ENCODE measurements around the gene DLGAP1. TPM values are rescaled to one million over a fixed set of nuclear protein-coding genes. Genes with fewer than 3 reads are reported as not detected.

Gene DLGAP1
- total RNA-seq, 1 donor from 2014 or later = 5.3 TPM

DNA sequence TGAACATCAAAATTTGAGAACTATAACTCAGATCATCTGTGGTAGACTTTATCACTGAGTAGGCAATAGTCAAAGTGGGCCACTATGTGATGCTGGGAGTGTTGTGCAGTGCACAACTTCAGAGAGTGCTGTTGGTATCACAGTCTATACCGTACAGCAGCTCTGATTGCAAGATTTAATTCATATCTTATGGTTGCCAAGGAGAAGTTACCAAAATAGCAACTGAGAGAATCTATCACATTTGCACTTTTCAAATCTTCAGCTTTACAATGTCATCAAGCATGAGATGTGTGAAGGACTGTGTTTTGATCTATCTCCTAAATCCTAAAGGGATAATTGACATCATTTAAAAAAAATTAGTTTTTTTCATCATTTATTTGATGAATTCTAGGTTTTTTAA is 216.1 kb downstream of the DLGAP1 start:
- DNase-seq = no peak

DNA sequence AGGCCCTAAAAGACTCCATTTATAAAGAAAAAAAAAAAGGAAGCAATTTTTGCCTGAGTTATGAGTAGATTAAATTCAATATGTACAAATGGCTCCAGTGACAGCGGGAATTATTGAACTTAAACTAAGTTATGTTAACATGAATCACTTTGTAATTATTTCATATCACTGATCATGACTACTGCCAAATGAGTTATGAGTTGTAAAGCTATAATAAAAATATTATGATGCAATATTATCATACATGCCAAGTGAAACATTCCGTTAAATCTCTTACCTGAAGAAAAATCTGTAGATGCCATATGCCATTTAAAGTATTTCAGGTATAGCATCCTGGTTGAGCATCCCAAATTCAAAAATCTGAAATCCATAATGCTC is 217.5 kb downstream of the DLGAP1 start:
- DNase-seq = no peak

DNA sequence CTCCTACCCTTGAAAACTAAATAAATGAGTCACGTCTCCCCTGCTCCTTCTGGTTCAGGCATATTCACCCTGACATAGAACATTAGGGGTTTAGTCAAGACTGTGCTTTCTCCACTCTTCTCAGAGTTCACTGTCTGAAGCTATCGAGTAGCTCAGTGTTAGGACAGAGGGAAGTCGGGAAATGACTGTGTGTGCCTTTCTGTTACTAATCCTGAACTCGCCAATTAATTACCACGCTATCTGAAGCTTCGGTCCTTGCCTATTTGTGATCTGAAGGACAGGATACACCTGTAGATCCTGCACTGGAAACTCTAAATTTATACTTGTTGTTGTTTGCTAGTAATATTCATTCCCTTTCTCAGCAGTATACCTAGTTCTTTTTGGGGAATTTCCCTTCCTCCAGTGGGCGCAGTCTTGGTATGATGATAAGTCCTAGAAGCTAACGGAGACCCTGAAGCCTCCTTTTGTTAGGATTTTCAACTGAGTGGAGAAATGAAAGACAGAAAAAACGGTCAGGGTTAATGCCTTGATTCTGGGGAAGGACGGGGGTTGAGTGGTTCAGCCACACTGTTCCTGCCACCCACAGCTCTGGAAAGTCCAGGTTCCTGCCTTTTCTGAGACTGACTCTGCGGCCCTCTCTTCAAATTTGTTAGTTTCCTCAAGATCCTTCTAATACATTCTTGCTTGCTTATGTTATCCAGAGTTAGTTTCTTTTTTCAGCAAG is 218.0 kb downstream of the DLGAP1 start:
- no peak for DNase-seq

DNA sequence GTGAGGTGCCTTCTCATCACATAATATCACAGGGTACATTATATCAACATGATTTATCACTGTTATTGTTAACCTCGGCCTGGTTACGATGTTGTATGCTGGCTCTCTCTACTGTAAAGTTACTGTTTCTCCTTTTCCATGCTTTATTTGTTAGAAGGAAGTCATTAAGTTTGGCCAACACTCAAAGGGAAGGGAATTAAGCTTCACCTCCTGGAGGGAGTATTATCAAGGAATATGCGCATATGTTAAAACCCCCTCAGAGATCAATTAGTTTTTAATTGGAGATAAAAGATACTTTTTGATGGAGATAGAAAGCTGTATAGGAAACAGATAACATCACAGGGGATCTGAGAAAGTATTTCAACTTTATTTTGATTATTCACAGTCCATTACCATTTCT is 221.6 kb downstream of the DLGAP1 start:
- DNase-seq = no peak

DNA sequence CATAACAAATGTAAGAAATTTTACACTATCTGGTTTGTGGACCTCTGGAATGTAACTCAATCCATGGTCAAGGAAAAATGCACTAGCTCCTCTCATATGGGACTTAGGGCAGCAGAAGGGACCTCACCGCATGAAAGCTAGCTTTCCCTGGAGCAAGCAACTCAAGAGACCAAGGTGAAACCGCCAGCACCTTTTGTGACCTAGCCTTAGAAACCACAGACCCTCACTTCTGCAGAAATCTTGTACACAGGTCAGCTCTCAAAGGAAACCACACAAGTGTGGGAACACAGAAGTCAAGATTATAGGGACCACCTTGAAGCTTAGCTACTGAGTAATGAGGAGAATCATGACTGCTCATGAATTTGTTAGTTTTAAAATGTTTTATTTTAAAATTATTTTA is 222.5 kb downstream of the DLGAP1 start:
- DNase-seq = no peak

DNA sequence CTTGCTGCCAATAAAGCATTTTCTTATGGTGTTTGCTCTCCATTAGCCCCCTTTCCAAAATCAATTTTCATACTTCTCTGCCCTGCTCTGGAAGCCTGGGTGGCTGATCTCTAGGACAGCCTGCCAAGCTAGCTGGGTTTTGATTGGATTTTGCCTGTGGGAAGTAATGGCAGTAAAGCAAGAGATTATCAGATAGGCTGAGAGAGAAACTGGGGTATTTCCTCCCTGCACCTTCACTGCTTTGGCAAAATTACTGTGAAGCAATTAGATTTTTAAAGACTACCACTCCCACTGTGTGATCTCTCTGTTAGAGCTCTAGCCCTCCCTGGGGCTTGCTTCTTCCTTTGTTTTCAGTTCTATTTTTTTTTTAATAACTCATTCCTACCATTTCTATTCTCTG is 223.8 kb downstream of the DLGAP1 start:
- no peak for DNase-seq

DNA sequence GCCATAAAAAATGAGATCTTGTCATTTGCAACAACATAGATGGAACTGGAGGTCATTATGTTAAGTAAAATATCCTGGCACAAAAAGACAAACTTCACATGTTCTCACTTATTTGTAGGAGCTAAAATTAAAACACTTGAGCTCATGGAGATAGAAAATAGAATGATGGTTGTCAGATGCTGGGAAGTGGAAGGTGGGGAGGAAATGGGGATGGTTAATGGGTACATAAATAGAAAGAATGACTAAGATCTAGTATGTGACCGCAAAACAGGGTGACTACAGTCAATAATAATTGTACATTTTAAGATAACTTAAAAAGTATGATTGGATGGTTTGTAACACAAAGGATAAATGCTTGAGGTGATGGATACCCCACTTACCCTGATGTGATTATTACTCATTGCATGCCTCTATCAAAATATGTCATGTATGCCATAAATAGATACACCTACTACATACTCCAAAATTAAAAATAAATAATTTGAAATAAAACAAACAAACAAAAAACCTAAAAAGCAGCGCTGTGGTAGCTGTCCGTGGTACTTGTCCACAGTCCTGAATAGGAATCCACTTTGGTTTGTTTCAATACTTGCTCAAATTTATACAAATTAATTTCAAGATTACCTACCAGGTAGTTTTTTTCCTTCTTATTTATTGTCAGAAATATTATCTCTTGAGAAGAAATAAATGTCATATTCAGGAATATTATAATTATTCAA is 224.5 kb downstream of the DLGAP1 start:
- DNase-seq = no peak

DNA sequence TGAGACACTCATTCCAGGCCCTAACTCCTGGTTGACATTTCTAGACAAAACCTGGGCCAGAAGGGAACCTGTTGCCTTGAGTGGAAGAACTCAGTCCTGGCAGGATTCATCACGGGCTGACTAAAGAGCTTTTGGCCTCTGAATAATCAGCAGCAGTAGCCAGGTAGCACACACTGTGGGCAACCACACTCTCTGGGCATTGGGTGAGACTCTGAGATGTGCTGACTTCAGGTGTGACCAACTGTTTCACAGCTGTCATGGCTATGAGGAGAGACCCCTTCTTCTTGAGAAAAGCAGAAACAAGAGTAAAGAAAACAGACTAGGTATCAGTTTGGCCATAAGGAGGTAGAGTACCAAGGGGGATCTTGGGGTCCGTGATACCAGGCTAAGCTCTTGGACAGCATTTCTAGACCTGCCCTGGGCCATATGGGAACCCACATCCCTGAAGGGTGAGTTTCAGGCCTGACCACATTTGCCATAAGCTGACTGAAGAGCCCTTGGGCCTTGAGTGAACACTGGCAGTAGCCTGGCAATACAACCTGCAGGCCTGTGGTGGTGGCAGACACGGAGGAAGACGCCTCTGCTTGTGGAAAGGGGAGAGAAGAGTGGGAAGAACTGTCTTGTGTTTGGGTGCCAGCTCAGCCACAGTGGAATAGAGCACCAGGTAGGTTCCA is 230.9 kb downstream of the DLGAP1 start:
- no peak for DNase-seq

DNA sequence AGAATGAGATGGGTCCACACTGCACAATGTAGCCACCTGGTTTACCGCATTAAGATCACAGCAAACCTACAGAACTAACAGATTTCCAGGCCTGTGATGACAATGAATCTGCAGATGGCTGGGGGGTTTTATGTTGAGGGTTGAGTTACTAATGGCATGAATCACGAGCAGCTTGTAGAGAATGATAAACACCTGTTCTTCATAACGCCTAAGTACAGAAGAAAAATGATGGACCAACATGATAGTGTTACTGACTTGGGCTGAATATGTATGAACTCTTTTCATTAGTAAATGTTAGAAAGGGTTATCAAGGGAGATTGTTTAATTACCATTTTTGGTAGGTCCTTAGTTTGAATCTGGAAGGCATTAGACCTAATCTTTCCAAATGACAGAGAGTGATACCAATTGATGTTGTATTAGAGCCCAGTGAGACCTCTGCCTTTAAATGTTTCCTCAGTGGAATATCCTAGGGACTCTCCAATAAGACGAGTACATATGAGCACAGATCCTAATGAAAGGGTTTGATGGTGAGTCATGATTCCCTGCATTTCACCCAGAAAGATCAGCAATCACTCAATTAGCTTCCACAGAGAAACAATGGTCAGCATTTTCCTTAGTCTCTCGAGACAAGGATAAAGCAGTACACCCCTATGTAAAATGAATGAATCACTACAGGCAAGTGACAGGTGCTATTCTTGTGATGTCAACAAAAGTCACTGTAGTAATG is 243.8 kb downstream of the DLGAP1 start:
- DNase-seq = no peak

DNA sequence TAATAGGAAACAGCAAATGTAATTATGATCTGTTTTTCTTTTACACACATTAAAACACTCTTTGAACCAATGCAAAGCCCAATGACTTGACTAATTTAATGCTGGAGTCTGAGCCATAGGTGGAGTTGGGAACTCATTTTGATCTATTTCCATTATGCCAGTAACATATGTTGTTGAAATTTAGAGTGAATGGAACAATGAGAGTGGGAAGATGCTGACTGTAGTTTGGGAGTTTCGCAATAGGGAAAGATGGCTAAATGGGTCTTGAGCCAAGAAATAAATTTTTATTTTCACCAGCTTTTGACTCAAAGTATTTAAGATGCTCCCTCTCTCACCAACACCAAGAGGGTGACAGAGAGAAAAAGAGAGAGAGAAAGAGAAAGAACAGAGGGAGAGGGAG is 246.7 kb downstream of the DLGAP1 start:
- DNase-seq = no peak

DNA sequence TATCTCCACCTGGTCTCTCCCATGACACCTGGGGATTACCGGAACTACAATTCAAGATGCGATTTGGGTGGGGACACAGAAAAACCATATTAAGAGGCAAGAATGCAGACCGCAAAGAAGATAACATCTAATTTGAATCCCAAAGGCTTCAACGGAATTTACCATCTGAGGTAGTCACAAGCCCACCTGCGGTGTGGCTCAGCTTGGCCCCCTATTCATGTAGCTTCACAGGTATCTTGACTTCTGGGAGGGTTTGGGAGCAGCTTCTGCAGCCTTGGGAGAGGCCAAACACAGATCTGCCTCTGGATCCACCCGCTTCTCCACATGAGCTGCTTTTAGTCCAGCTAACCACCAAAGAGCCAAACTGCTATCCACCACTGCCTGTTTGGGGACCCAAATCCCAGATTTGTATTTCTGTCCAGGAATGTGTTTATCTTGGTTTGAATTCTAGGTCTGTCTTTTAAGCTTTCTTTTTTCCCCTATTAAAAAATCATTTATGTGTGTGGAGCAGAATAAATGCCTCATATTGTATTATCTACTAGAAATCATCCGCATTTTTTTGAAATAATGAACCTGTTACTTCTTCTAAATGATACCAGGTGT is 247.6 kb downstream of the DLGAP1 start:
- no peak for DNase-seq

DNA sequence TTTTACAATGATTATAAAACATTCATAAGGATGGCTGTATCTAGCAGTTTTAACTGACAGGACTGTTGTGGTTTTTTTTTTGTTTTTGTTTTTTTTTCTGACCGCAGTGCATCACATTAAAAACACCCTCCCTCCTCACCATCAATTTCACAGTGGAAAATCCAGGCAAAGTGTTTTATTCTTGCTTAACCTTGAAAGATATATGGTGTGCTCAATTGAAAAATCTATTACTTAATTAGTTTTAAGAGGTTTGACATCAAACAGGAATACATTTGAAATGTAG is 250.7 kb downstream of the DLGAP1 start:
- no peak for DNase-seq

DNA sequence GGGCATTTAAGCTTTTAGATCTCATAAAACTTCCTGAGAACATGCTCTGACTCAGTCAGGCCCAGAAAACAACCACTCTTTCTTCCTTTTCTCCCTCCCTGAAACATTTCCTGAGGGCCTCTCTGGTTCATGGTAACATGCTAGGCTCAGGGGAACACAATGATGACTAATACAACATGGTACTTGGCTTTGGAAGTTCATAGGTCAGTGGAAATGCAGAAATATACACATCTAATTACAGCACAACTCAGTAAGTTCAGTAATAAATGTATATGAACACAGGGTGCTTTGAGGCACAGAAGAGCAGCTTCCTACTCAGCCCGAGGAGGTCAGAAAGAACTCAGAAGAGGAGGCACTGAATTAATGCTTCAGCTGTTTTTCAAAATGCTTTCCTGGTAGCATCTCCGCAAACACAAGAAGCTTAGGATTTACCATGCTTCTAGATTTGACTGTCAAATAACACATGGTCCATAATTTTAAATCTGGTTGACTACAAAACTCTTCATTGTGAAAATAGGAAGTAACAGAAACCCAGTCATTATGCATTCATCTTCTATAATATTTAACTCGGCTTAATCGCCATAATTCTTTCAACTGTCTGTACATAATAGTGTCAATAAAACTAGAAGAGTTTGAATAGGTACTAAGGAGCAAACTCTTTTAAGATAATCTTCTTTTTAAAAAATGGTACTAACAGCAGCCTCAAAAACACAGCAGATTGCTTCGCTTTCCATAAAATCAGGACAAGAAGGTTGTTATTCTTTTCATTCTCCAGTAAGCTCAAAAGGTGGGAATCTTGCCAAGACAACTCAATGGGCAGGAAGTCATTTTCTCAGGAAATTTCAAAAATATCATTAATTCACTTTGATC is 251.3 kb downstream of the DLGAP1 start:
- DNase-seq = peak; percentile 28

DNA sequence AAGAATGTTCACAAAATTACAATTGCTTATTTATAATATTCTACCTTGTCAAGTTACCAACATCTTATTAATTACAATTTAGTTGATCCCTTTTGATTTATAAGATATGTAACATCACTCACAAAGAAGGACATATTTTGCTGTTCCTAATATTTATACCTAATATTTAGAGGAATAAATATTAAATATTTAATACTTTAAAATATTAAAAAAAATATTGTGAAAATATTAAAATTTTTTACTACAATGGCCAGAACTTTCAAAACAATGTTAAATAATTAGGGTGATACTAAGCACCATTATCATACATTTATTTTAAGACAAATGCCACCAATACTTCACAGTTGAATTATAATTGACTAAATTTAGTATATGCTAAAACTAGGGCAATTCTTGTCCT is 254.7 kb downstream of the DLGAP1 start:
- DNase-seq = no peak

DNA sequence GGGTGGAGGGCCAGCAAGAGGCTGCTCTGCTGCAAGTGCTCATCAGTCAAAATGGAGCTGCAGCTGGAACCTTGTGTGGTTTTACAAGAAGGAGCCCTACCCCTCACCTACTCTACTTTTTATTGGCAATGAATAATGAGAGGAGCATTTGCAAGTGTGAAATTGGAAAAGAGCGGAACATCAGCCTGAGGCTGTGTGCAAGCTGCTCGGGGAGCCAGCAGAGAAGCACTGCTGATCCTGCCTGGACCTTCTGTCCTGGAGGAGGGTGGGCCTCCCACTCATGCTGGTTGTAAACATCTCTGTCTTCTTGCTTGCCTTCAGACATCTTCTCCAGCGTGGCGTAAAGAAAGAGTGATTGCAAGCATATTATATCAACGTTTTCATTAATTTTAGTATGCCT is 256.2 kb downstream of the DLGAP1 start:
- no peak for DNase-seq

DNA sequence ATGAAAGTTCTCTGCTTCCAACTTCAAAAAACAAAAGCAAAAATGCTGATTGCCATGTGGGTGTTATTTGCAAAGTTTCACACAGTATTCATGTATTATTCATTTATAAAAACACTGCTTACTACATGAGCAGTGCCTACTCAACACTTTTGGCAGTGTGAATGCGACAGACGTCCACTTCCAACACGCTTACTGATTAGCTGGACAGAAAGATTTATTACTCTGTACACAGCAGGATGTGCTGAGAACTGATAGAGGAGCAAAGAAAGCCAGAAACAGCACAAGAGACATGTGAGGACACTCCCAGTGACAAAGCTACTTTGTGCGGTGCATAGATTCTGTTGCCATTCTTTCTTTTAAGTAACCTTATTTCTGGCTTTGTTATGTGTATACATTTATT is 258.8 kb downstream of the DLGAP1 start:
- no peak for DNase-seq

DNA sequence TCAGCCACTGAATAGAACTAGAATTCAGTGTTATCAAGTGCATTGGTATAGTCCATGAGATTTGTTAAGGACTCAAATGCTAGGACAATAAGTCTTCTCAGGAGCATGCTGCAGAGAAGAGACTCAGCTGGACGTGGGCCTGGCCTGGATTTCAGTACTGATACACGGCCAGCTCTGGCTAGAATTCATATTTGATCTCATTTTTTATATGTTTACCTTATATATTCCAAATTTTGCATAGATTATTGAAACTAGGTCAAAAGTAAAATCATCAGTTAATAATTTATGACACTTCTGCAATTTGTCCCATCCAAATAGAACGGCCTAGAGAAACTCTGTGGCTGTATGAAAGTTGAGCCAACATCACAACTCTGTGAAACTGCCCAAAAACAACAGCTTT is 262.0 kb downstream of the DLGAP1 start:
- DNase-seq = peak; percentile 41

DNA sequence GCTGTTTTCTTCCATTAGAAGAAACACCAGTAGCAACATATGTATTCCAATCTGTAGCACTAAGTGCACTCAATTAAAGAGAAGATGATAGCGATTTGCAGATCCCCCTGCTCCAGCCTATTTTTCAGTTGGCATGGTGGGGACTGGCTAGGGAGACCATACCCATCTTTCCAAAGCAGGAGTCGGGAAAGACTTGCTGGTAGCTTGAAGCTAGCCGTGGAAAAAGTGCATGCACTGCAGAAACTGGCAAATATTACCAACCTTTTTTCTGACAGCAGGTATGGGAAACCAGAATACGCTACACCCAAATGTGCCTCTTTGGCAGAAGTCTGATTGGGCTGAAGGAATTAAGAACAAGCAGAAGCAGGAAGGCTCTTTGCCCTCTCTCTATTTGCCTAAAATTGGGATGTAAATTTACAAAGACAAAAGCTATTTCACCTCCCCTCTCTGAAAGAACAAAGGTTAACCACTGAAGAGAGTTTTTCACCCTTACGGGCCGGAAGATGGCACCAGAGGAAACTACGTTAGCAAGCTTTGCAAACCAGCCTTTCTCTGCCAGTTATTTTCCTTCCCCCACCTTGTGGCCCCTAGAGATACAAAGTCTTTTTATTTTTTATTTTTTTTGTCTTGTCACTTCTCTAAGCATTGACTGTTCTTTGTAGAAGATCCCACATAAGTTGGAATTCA is 273.1 kb downstream of the DLGAP1 start:
- DNase-seq = no peak

DNA sequence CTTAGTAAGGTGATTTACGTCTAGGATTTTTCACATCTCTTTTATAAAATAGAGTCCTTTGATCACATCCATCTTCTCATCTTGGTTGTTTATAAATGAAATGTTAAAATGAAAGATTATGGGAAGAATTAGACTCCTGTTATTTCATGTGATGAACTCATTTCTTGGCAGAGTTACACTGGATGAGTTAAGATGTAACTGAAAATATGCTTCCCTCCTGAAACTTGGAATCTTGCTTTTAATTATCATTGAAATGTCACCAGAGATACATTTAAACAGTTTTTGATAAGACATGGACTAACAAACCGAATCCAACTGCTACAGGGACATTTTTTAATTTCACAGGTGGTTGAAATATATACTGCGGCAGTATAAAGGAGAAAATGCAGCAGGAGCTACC is 274.0 kb downstream of the DLGAP1 start:
- no peak for DNase-seq

DNA sequence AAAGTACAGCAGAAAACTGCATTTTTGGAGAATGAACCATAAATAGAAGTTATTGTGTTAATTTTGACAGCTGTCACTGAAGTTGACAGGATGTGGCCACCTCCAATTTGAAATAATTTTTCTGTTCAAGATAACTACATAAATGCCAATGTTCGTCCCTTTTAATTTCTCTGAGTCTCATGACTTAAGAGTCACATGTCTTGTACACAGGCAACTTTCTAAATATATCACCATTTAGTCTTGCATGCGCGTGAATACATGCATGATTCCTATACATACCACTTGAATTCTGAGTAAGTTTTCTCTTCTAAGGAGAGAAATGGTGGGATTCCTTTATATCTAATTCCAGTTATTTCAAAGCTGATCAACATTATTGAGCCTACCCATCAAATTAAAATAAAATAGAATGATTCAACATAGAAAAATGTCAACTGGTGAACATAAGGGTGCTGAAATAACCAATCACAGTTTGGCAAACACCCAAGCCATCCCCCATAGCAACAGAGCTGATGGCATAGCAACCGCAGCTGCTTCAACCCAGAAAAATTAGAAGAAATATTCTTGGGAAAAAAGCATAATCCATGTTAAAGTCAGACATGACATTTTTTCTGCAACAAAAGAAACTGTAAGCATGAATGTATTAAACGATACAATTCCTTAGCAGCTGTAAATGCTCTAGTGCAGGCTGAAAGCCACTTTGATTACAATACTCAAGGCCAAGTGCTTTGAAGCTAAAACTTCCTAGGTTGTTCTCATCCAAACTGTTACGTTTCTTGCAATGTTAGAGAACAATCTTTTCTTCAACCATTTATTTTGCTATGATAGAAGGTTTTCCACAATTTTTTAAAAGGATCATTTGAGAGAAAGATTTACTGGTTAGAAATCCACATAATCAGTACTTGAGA is 282.7 kb downstream of the DLGAP1 start:
- no peak for DNase-seq

Measured in skin of body (tissue), 2 donors.